CD4-positive, alpha-beta T cell (primary cell): ENCODE measurements around the gene ETFDH. TPM values are rescaled to one million over a fixed set of nuclear protein-coding genes. Genes with fewer than 3 reads are reported as not detected.
"Not testable (repeated sequence)": the region's sequence is repeated elsewhere in the genome, so short reads cannot be mapped to it uniquely, and the experiment has no call there.

Experiments used
- ATAC-seq: fragments of 200-7000 bp; cut with Tn5 transposase; one replicate; pipeline ENCODE4 v1.10.0; 2022; ENCODE audit warnings: mild to moderate bottlenecking; ENCODE audit not compliant: poor library complexity
- CTCF ChIA-PET: fragments of 350-600 bp; sonication (Branson Sonifier 250); formaldehyde crosslinking; loops from one replicate; lab custom pipeline; 2021; ENCODE audit warnings: antibody characterized with exemption, inconsistent platforms; lab: Charles Lee
- POLR2A ChIA-PET: fragments of 350-600 bp; sonication (Branson Sonifier 250); formaldehyde crosslinking; loops from one replicate; lab custom pipeline; 2021; ENCODE audit warnings: antibody characterized with exemption, inconsistent platforms; lab: Charles Lee
- DNase-seq, 14 experiments: peaks; one replicate each; pipeline ENCODE4 v3.0.0-alpha.2; 2013 to 2020; ENCODE audit warnings: mixed read lengths in 2 of 14
- H3K27ac ChIP-seq, 2 donors: one replicate each; pipeline versions ENCODE4 v1.5.1 to v1.7.0; 2013; ENCODE audit warnings: low read length in 2 of 2, low read depth in 1 of 2, mild to moderate bottlenecking in 1 of 2
- H3K27me3 ChIP-seq, 2 experiments: 1 replicate in 1 of 2; 2 replicates in 1 of 2; pipeline versions ENCODE4 v1.6.1 to v1.7.0; 2013; ENCODE audit warnings: low read length in 2 of 2, control low read depth in 1 of 2, mild to moderate bottlenecking in 1 of 2, moderate library complexity in 1 of 2; ENCODE audit not compliant: insufficient read depth in 2 of 2, control insufficient read depth in 1 of 2
- H3K36me3 ChIP-seq: one replicate; pipeline ENCODE4 v1.6.1; 2013; ENCODE audit warnings: low read length, control low read depth; ENCODE audit not compliant: insufficient read depth
- H3K4me1 ChIP-seq: one replicate; pipeline ENCODE4 v1.6.1; 2013; ENCODE audit warnings: low read length, control low read depth; ENCODE audit not compliant: insufficient read depth
- H3K4me3 ChIP-seq: one replicate; pipeline ENCODE4 v1.5.1; 2013; ENCODE audit warnings: mild to moderate bottlenecking, low read length, moderate library complexity
- H3K9me3 ChIP-seq, 2 experiments: 1 replicate in 1 of 2; 2 replicates in 1 of 2; pipeline versions ENCODE4 v1.6.1 to v1.7.0; 2013; ENCODE audit warnings: low read length in 2 of 2, mild to moderate bottlenecking in 2 of 2, control low read depth in 1 of 2, moderate library complexity in 1 of 2; ENCODE audit not compliant: control insufficient read depth in 1 of 2, insufficient read depth in 1 of 2
- H3K27ac Mint-ChIP-seq: one replicate; pipeline ENCODE4 v1.8.0; 2020; ENCODE audit warnings: mixed read lengths
- H3K27me3 Mint-ChIP-seq: one replicate; pipeline ENCODE4 v1.8.0; 2021; ENCODE audit warnings: mixed read lengths
- H3K36me3 Mint-ChIP-seq: one replicate; pipeline ENCODE4 v1.8.0; 2021; ENCODE audit warnings: low read depth, mixed read lengths
- H3K4me1 Mint-ChIP-seq: one replicate; pipeline ENCODE4 v1.8.0; 2021; ENCODE audit warnings: low read depth, mixed read lengths
- H3K4me3 Mint-ChIP-seq: one replicate; pipeline ENCODE4 v1.8.0; 2020; ENCODE audit warnings: mild to moderate bottlenecking, mixed read lengths
- H3K9me3 Mint-ChIP-seq: one replicate; pipeline ENCODE4 v1.8.0; 2020; ENCODE audit warnings: mixed read lengths
- intact Hi-C, 2 experiments: fragments of 100-400 bp; cut with DNase I in 1 of 2; cut with micrococcal nuclease in 1 of 2; formaldehyde crosslinking; loops; one replicate each; pipeline versions ENCODE4 v1.15.1 to v1.9.0; 2023 to 2025; cut with DNase I, micrococcal nuclease
- total RNA-seq, 174 experiments: library from RNA in 2 of 174; stranded (reverse) in 2 of 174; gene quantifications; one replicate each; pipeline ENCODE4 v1.2.3 and lab custom pipeline; 2021 to 2026
- TF ChIP-seq, protein P1 (sequence below): fragments of 200-600 bp; IDR thresholded peaks from one replicate; pipeline ENCODE4 v1.8.0; 2022; ENCODE audit warnings: antibody characterized with exemption, mild to moderate bottlenecking

Gene ETFDH
- total RNA-seq, 2 experiments from 2014 or later, result 12.7 to 13.1 TPM

DNA sequence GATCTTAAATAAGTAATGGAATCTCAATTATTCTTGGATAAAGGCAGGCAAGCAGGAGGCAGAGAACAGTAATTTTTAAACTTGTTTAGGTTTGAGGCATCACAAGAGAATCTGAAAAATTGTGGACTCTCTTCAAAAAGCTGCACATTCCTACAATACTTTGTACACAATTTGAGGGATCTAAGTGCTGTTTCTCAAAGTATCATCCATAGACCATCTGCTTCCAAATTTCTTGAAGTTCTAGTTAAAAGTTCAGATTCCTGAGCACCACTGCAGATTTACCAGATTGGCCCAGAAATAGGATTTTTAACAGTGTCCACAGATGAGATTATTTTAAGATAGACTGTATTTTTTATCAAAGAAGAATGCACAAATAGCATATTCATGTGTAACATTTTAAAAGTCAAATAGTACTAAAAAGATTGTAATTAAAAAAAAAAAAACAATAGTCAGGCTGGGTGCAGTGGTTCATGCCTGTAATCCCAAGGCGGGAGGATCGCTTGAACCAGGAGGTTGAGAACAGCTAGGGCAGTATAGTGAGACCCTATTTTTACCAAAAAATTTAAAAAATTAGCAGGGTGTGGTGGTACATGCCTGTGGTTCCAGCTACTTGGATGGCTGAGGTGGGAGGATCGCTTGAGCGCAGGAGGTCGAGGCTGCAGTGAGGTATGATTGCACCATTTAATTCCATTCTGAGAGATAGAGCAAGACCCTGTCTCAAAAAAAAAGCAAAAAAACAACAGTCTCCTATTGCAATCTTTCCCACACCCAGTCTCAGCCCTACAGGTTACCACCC, 82.5 kb downstream of the ETFDH start:
- no peak overlapping the region for H3K27ac ChIP-seq
- intact Hi-C loops, result no loop called here
- Mint-ChIP-seq H3K27me3 (peaks cover 4% of the 10 kb centered on the region), H3K9me3 (peaks cover 2% of the 10 kb centered on the region), H3K36me3 (no peaks in the 10 kb centered on the region), H3K4me3 (no peak overlapping the region), H3K4me1 (no peaks in the 10 kb centered on the region), H3K27ac (no peak overlapping the region)
- TF ChIP-seq, protein P1, sequence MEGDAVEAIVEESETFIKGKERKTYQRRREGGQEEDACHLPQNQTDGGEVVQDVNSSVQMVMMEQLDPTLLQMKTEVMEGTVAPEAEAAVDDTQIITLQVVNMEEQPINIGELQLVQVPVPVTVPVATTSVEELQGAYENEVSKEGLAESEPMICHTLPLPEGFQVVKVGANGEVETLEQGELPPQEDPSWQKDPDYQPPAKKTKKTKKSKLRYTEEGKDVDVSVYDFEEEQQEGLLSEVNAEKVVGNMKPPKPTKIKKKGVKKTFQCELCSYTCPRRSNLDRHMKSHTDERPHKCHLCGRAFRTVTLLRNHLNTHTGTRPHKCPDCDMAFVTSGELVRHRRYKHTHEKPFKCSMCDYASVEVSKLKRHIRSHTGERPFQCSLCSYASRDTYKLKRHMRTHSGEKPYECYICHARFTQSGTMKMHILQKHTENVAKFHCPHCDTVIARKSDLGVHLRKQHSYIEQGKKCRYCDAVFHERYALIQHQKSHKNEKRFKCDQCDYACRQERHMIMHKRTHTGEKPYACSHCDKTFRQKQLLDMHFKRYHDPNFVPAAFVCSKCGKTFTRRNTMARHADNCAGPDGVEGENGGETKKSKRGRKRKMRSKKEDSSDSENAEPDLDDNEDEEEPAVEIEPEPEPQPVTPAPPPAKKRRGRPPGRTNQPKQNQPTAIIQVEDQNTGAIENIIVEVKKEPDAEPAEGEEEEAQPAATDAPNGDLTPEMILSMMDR, result no peak
- H3K27me3 ChIP-seq, result no peaks in the 10 kb centered on the region
- no peak for ATAC-seq
- no peaks in the 10 kb centered on the region for H3K4me1 ChIP-seq
- DNase-seq, result no peak
- no peak overlapping the region for H3K4me3 ChIP-seq
- ChIA-PET POLR2A (no interaction called here), CTCF (no interaction called here)
- no peaks in the 10 kb centered on the region for H3K36me3 ChIP-seq
- H3K9me3 ChIP-seq, result no peaks in the 10 kb centered on the region

DNA sequence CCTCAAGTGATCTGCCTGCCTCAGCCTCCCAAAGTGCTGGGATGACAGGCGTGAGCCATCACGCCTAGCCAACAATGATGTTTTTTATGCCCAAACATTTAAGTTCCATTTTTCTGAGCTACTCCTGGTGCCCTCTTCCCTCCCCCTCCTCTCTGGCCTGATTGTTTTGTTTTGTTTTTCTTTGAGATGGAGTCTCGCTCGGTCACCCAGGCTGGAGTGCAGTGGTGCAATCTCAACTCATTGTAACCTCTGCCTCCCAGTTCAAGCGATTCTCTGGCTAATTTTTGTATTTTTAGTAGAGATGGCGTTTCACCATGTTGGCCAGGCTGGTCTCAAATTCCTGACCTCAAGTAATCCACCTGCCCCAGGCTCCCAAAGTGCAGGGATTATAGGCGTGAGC, 83.7 kb downstream of the ETFDH start:
- H3K27ac ChIP-seq, H3K4me1 ChIP-seq, H3K4me1 Mint-ChIP-seq, DNase-seq, H3K36me3 ChIP-seq, H3K27me3 ChIP-seq, CTCF ChIA-PET, POLR2A ChIA-PET, H3K9me3 Mint-ChIP-seq, H3K27me3 Mint-ChIP-seq, H3K4me3 Mint-ChIP-seq, H3K27ac Mint-ChIP-seq, H3K4me3 ChIP-seq, intact Hi-C loops, ATAC-seq, H3K36me3 Mint-ChIP-seq, H3K9me3 ChIP-seq: not testable (repeated sequence)

DNA sequence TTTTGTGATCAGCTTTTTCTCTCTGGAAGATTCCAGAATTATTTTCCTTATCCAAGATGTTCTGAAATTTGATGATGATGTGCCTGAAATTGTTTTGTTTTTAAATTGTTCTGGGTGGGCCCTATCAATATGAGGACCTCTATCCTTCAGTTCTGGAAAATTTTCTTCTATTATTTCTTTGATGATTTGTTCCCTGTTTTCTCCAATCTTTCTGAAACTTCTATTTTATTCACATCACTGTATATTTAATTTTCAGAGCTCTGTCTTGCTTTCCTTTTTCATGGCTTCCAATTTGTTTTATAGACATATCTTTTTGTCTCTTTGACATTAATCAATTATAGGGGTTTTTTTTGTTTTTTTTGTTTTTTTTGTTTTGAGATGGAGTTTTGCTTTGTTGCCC, 84.5 kb downstream of the ETFDH start:
- CTCF ChIA-PET, result interaction anchor here (1.0 kb wide), 1 partner anchor 39 kb away, joined by 3 read pairs; no protein-coding TSS in a partner anchor
- Mint-ChIP-seq H3K9me3 (peaks cover 2% of the 10 kb centered on the region), H3K27ac (no peak overlapping the region), H3K4me1 (no peaks in the 10 kb centered on the region), H3K4me3 (no peak overlapping the region), H3K36me3 (no peaks in the 10 kb centered on the region), H3K27me3 (peaks cover 4% of the 10 kb centered on the region)
- H3K4me1 ChIP-seq, result no peaks in the 10 kb centered on the region
- no peaks in the 10 kb centered on the region for H3K27me3 ChIP-seq
- no peak overlapping the region for H3K27ac ChIP-seq
- no peaks in the 10 kb centered on the region for H3K9me3 ChIP-seq
- POLR2A ChIA-PET, result no interaction called here
- H3K4me3 ChIP-seq, result no peak overlapping the region
- intact Hi-C loops, result no loop called here
- TF ChIP-seq, protein P1, result no peak
- H3K36me3 ChIP-seq, result no peaks in the 10 kb centered on the region
- no peak for DNase-seq
- no peak for ATAC-seq

DNA sequence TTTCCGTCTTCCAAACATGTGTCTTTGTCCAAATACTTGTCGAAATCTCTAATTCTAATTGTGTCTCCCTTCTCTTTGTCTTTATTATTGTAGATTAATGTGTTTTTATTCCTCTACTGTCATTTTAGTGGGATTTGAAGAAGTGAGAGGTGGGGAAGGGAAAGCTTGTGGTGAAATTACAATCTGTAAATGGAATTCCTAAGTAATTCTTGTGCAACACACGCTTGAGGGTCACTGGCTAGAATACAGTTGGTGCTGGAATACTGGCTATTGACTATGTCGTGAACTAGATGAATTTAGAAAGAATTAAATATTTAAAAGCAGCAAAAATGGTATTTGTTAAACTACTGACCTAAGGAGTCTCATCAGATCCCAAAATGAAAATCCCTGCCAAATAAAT, 86.0 kb downstream of the ETFDH start:
- no peak overlapping the region for H3K27ac Mint-ChIP-seq
- DNase-seq (no peak), ATAC-seq (no peak)
- intact Hi-C loops, result no loop called here
- ChIA-PET POLR2A (no interaction called here), CTCF (no interaction called here)
- H3K36me3 Mint-ChIP-seq, result no peaks in the 10 kb centered on the region
- Histone ChIP-seq H3K4me3 (no peak overlapping the region), H3K27me3 (no peaks in the 10 kb centered on the region), H3K4me1 (no peaks in the 10 kb centered on the region), H3K36me3 (no peaks in the 10 kb centered on the region), H3K9me3 (no peaks in the 10 kb centered on the region), H3K27ac (no peak overlapping the region)
- TF ChIP-seq, protein P1, result no peak
- H3K4me3 Mint-ChIP-seq, result no peak overlapping the region
- H3K4me1 Mint-ChIP-seq, result no peaks in the 10 kb centered on the region
- H3K27me3 Mint-ChIP-seq, result peaks cover 4% of the 10 kb centered on the region
- H3K9me3 Mint-ChIP-seq, result peaks cover 2% of the 10 kb centered on the region
